22Rv1 (cell line): ENCODE data around the gene EVI5.

Source experiments
- ZFX ChIP-seq: fragments of 450-650 bp; IDR thresholded peaks from 2 replicates; pipeline ENCODE4 v1.6.1; 2017; ENCODE audit warnings: antibody characterized with exemption, borderline replicate concordance
- TF ChIP-seq, protein P1 (sequence below): fragments of 450-650 bp; IDR thresholded peaks from 2 replicates; pipeline ENCODE4 v1.5.1; 2017; ENCODE audit warnings: mild to moderate bottlenecking

DNA sequence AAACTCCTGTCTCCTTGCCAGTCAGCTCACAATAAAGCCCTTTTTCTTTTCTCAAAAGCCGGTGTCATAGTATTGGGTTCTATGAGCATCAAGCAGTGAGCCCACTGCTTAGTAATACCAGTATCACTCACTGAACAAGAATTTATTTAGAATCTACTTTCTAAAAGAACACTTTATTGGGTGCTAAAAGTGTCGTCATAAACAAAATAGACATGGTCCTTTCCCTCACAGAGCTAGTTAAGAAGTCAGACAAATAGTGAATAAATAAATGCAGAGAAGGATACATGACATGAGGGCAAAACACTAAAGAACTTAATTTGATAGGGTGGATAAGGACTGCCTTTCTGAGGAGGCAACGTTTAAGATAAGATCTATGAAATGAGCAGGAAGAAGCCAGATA lies 32.2 kb downstream of the EVI5 start:
- TF ChIP-seq, protein P1, sequence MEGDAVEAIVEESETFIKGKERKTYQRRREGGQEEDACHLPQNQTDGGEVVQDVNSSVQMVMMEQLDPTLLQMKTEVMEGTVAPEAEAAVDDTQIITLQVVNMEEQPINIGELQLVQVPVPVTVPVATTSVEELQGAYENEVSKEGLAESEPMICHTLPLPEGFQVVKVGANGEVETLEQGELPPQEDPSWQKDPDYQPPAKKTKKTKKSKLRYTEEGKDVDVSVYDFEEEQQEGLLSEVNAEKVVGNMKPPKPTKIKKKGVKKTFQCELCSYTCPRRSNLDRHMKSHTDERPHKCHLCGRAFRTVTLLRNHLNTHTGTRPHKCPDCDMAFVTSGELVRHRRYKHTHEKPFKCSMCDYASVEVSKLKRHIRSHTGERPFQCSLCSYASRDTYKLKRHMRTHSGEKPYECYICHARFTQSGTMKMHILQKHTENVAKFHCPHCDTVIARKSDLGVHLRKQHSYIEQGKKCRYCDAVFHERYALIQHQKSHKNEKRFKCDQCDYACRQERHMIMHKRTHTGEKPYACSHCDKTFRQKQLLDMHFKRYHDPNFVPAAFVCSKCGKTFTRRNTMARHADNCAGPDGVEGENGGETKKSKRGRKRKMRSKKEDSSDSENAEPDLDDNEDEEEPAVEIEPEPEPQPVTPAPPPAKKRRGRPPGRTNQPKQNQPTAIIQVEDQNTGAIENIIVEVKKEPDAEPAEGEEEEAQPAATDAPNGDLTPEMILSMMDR = no peak
- no peak for TF ChIP-seq ZFX
